Stimulated activated CD4-positive, alpha-beta T cell treated with anti-CD3 and anti-CD28 coated beads, Interleukin-2, amount 100 ng/mL, for 24 hours (primary cell): Measurements from ENCODE around the gene ARAP1.

ENCODE experiments used
- DNase-seq, 2 donors: peaks; one replicate each; pipeline ENCODE4 v3.0.0-alpha.2; 2020

The ARAP1 gene

DNA sequence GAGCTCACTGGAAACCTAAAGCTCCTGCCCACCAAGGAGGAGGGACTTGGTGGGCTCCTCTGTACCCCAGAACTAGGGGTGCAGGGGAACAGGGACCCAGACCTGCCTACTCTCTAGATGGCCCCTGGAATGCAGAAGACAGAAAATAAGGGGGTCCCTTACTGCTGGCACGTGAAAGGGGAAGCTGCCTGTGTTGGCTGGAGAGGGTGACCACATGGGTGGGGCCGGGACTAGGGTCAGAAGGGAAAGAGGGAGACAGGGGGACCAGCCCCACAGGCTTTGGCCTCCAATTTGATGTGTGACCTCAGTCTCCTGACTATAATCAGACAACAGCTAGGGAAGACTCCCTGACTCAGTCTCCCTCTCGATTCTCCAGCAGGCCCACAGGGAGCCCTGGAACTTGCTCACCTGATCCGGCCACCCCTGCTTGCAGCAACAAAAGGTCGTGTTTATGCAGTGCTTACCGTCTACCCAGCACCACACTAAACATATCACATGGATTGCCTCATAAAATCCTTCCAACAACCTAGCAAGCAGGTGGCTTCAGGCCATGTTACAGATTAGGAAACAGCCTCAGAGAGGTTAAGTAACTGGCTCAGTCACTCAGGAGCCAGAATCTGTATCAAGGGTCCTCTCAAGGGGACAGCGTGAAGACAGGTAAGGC, 10.2 kb downstream of the ARAP1 start:
- DNase-seq: no peak

DNA sequence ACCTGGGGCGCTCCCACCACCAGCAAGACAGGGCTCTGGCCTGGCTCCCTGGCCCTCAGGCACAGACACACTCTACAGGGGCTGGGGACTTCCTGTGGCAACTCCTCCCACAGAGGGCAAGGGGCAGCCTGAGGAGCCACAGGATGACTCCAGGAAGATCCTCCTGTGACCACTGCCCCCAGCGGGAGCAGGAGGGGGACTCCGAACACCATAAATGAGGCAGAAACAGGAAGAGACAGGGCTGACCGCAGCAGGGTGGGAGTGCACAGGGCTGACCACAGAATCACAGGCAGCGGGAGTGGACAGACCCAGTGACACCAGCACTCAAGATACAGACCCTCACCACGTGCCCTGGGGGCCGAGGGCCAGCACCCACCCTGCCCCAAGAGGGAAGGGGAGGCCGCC, 10.8 kb downstream of the ARAP1 start:
- no peak for DNase-seq

DNA sequence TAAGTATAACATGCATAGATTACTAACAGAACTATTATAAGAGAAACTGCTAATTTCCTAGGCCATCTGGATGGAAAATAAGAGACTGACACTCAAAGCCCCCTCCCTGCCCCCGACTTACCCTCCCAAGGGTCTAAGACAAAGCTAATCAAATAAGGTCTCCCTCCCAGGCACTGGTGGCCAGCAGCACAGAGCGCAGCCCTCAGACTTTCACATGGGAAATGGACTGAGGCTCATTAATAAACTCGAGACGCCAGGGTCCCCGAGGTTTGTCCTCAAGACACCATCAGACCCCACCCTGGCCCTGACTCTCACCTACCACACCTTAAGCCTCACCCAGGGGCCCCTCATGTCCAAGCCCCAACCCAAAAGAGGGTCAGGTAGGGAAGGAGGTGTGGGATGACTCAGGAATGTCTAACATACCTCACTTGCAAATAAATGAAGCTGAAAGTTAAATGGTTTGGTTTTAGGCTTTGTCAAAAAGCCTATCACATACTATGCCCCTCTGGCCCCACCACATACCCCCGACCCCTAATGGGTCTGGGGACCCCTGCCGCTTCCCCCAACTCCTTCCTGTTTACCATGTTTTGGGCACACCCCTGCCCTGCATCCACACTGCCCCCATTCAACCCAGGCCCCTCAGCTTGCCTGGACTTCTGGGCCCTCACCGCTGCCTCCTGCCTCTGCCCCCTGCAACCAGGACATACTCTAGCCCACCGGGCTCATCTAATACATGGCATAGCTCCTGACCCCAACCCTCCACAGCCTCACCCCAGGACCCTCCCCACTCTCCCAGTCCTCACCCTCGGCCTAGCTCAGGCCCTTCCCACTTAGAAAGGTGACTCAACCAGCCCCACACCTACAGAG, 11.4 kb downstream of the ARAP1 start:
- DNase-seq: no peak

DNA sequence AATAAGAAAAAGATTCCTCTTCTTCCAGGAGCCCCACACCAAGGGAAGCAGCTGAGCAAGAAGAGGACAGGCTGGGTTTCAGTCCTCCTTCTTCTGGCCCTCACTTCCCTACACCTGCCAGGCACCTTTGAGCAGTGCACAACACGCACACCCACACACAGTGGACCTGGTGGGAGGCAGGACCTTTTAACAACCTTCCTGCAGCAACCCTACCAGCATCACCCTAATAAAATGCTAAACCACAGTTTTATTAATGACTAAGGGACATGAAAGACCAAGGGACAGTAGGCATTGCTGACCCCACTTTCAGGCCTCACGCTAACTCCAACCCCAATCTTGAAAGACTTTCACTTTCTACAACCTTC, 12.2 kb downstream of the ARAP1 start:
- no peak for DNase-seq

DNA sequence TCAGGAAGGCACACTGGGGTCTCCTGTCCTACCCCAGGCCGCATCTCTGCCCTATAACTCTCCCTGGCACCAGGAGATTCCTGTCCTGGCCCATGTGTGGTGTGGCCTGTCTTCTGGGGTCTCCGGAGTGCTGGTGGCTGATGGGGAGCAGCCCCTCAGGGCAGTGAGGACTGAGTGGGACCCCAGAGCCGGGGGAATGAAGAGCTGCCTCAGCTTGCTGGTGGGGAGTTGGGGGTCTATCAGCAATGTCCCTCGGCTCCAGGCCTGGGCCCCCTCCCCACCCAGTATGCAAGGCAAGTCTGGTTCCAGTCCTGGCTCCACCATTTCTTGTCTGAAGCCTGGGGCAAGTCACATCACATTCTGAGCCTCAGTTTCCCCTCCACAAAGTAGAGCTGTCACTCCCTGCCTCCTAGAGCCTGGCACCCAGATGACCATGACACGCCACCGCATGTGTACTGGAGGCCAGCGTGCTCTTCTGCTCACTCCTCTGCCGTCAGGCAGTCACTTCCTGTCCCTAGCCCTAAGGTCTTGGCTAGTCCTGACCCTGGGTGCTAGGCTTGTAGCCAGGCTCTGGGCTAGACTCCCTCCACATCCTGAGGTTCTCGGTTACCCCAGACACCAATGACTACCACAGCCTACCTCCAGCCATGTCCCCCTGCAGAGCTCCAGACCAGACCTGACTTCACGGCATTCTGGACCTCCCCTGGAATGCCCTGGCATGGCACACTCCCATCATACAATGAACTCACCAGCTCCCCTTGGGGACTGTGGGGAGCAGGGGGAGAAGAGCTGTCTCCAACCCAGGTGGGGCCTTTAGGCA, 12.8 kb downstream of the ARAP1 start:
- no peak for DNase-seq

DNA sequence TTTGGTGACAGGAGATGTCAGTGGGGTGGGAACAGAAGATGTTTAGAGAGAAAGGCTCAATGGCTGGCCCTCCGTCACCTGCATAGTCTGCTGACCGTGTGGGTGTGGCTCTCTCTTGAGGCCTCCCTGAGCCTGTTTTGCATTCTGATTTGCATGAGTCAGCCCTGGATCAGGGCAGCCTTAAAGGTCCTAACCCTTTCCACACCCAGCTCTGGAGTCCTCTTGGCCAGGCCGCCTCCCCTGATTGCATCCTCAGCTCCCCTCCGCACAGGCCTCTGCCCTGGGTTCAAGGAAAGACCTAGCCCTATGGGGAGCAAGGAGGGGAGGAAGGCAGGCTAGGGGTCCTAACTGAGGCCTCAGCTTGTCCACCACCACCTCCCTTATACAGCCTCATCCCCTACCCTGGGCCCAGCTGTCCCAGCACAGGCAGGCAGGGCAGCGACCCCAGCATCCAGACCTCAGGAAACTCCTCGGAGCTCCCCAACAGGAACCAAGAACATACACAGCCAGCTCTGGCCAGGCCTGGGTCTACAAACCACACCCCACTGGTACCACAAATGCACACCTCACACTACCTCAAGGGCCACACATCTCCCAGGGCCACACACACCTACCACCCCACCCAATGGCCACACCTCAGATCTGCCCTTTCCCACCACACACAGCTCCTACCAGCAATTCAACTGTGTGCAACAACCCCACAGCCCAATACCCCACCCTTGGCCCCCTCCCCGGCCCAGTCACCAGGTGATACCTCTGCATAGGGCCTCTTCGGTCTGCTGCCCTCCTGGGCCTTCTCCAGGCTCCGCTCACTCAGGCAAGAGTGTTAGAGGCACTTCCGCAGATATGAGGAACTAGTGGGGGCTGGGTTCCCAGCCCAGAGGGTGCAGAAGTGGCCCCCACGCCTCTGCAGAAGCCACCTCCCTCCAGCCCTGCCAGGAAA, 13.7 kb downstream of the ARAP1 start:
- no peak for DNase-seq

DNA sequence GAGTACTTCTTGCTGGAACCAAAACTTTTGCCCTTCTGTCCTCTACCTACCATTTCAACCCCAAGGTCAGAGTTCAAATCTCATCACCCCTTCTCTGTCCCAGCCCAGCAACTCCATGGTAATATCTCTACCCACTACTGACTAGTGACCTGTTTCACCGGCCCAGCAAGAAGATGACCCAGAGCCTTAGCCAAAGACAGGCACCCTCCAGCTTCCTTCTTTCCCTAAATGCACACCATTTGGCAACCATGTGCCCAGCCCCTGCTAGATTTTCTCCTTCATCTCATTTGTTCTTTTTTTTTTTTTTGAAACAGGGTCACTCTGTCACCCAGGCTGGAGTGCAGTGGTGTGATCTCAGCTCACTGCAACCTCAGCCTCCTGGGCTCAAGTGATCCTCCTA, 14.9 kb downstream of the ARAP1 start:
- DNase-seq: no peak

DNA sequence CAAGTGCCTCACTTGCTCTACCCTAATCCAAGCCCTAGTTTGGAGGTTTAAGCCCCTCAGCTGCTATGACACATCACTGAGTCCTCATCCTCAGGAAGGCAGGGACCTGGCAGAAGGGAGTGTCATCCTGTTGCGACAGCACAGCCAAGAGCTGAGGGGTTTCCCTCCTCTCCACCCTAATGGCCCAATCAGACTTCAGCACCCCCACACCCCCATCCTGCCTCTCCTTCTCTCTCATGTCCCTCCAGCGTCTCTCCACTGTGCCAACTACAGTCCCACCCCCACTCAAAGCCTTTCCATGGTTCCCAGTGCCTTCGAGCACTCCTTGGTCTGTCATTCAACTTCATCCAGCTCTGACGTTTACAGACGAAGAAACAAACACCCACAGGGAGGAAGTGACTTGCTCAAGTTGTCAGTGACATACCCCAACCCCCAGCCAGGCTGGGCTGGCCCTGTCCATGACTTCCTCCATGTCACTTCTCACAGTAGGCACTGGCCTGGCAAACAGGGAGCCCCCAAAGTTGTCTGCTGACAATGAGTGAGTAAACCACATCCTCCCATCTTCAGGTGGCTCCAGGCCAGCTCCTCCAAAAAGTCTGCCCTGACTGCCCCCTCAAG, 15.6 kb downstream of the ARAP1 start:
- peak; percentile 54 to 65 for DNase-seq

DNA sequence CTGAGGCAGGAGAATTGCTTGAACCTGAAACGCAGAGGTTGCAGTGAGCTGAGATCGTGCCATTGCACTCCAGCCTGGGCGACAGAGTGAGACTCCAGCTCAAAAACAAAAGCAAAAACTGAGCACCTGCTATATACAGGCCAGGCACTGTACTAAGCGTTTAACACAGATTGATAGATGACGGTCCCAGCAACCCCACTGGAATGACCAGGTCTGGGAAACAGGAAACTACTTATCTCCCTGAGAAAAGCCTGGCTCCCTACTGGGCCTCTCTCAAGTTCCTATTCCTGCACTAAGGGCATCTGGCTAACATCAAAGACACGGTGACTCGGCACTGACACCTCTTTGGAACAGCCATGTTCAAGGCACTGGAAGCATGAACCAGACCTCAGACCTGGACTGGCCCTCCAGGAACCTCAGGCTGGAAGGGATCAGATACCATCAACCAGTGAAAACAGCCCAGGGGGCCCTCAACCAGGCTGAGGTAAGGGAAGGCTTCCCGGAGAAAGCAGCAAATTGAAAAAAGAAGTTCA, 16.6 kb downstream of the ARAP1 start:
- no peak for DNase-seq

DNA sequence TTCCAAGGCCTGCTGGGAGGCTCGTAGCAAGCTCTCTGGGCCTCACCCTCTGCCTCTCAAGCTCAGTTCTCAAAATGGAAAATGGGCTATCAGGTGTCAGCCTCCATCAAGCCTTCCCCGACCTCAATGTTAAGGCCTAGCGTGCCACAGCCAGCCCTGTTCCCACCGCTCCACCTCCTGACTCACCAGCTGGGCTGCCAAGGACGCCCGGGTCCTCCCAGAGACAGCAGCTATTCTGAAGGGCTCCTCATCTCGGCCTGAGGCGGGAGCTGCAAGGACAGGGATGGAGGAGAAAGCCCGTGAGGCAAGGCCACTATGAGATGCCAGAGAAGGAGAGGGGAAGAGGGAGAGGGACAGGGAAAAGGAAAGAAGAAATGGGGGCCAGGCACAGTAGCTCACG, 19.9 kb downstream of the ARAP1 start:
- no peak for DNase-seq

DNA sequence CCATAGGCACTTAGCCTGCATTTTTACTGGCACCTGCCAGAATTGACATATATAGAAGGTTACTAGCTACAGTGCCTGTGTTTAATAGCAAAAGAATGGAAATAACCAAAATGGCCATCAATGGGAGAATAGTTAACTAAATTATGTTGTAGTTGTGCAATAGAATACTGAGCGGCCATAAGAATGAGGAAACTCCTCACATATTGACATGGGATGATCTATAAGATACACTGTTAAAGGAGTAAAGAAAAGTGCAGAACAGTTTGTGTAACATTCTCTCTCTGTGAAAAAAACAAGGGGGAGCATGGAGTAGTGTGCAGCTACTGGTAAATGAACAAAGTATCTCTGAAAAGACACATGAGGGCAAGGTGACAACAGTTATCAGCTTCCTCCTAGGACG, 21.5 kb downstream of the ARAP1 start:
- DNase-seq: no peak

DNA sequence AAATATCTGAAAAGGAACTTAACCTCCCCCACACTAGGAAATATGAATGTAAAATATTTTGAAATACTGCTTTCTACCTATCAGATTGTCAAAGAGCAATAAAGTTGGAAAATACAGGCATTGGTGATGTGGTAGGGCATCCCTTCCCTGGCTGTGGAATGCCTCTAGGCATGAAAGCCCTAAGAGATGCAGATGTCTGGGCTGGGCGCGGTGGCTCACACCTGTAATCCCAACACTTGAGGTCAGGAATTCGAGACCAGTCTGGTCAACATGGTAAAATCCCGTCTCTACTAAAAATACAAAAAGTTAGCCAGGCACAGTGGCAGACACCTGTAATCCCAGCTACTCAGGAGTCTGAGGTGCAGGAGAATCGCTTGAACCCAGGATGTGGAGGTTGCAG, 22.0 kb downstream of the ARAP1 start:
- DNase-seq: no peak

DNA sequence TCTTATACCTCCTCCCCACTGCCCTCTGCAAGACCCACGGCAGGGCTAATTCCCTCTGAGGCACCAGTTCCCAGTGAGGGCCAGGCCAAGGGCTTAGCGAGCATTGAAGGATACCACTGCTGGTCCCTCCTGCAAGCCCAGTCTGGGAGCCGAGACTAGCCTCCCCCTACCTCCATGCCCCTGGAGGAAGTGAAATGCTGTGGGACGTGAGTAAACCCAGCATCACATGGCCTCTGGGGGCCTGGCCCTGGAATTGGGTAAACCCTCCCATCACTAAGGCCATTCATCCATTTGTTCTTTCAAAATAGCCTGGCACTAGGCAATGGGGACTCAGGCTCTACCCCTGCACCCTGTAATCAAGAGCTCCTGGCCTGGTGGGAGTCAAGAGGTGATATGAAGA, 24.7 kb downstream of the ARAP1 start:
- DNase-seq: no peak

DNA sequence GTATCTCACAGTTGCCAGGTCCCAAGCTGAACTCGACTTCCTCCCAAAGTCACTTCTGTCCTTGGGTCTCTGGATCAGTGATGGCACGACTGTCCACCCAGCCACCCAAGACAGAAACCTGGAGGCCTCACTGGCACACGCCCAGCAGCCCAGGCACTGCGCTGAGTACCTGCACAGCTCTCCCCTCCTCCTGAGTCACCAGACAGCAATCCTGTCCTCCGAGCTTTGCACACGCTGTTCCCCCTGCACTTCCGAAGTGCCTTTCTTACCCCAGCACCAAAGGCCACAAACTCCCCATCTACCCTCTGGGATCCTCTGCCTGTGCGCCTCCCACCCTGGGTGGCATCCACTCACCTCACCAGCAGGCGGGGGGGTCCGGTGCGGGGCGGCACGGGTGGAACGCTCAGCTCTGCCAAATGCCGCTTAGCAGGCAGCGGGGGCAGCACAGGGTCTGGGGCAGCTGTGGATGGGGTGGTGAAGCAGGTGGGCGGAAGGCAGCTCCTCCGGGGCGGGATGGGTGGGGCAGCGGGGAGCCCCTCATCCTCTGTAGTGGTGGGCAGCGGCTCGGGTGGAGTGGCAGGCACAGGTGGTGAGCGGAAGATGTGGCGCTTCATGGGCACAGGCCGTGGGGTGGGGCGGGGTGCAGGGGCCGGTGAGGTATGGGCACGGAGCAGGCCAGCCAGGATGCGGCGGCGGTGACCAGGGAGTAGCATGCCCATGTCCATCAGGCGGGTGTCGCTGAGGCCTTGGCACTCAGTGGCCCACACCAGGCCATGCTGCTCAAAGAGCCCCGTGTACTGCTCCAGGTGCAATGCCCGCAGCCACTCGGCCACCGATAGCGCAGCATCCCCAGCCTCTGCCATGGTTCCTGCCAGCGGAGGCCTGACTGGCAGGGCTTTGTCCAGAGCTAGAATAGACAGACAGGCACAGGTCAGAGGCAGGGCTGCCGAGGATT, 25.7 kb downstream of the ARAP1 start:
- DNase-seq: no peak

DNA sequence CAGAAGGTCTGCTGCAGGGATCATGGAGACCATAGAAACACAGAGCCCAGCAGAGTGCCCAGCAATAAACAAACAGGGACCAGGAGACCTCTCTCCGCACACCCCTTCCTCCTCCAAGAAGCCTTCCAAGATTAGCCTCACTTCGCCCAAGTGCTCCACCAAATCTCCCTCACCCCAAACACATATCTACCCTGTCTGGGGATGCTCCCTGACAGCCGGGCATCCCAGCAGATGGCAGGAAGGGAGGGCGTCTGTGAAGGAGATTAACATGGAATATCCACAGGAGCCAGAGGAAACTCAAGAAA, 26.5 kb downstream of the ARAP1 start:
- DNase-seq: no peak

DNA sequence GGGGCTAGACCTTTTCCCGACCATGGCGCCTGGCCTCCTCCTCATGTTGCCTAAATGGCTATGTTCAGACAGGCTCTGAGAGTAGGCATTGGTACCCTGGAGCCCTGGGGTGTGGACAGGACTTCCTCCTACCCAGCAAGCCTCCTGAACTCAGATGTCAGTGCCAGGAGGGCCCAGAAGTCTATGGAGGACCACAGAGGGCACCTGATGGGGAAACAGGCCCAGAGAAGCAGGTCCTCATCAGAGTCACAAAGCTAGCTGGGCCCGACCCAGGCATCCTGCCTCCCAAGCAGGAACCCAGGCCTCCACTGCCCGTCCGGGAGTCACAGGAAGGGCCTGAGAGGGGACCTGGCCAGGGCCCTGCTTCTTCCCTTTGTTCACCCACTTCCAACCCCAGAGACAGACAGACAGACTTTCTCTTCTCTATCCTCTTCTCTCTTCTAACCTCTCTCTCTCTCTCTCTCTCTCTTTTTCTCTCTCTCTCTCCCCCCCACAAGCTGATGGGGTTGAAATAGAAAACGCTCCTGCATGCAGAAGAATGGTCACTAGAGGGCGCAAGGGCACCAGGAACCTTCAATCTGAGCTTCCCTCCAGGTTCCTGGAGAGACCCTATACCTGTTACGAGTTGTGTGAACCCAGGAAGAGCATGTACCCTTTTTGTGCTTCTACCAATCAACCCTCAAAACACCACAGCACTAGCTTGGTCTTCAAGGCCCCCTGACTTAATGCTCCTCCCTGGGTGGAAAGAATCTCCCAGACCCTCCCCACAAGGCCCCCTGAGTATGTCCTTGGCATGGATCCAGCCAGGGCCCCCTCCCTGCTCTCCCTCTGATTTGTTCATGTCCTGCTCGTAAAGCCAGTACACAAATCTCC, 27.1 kb downstream of the ARAP1 start:
- peak; percentile 77 to 81 for DNase-seq

DNA sequence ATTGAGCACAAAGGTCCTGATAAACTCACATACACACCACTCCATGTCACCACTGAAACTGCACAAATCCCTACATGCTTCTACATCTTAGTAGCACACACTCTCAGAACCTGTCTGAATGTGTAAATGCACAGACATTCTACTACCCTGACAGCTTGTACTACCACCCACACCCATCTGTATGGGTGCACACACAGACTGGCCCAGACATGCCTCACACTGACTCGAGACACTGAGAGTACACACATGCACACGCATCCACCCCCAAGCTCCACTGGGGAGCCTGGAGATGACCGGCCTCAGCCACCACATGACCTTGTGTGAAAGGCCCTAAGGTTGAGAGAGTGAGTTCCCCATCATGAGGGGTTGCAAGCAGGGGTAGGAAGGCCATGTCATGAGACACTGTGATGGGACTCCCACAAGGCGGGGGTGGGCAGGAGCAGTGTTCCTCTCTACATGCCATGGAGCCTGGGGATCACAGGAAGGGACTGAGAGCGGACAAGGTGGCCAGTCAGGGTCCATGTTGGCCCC, 28.1 kb downstream of the ARAP1 start:
- DNase-seq: no peak

DNA sequence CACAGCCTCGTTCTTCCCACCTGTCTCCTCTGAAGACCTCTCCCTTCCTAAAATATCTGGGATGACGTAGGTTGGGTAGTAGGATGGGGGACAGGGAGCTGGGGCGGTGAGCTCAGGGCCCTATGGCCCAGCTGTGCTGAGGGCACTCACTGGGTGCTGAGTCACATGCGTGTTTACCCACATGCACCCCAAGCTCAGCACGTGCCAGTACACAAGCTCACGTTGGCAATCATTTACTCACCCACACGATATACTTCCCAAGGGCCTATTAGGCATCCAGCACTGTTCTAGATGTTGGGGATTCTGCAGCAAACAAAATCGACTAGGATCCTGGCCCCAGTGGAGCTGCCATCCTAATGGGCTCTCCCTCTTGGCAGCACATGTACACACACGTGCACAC, 28.7 kb downstream of the ARAP1 start:
- DNase-seq: no peak

DNA sequence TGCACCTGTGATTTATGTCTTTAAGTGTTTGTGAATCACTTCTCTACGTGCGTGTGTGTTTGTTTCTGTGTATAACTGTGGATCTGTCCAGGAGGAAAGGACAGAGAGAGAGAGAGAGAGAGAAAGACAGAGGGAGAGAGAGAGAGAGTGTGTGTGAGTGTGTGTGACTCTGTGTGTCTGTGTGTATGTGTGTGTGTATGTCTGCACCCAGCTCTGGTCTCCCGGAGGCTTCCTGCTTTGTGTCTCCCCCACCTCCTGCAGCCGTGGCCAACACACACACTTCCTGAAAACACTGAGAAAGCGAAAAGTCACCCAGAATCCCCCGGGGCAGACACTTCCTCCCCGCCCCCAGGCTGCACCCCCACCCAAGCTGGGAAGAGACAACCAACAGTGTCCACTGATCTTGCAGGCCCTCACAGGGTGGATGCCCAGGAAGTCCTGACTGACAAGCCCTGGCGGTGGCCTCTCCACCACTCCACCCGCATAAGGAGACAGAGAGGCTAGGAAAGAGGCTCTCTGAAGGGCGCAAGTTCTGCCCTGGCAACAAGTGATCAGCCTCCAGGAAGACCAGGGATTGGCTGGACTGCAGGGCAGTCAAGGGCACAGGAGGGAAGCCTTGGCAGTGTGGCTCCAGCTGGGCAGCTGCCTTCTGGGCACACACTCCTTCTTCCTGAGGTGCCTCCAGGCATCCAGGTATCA, 30.0 kb downstream of the ARAP1 start:
- peak; percentile 82 to 85 for DNase-seq
